ENCODE results near the gene KCMF1.

Gene KCMF1

DNA sequence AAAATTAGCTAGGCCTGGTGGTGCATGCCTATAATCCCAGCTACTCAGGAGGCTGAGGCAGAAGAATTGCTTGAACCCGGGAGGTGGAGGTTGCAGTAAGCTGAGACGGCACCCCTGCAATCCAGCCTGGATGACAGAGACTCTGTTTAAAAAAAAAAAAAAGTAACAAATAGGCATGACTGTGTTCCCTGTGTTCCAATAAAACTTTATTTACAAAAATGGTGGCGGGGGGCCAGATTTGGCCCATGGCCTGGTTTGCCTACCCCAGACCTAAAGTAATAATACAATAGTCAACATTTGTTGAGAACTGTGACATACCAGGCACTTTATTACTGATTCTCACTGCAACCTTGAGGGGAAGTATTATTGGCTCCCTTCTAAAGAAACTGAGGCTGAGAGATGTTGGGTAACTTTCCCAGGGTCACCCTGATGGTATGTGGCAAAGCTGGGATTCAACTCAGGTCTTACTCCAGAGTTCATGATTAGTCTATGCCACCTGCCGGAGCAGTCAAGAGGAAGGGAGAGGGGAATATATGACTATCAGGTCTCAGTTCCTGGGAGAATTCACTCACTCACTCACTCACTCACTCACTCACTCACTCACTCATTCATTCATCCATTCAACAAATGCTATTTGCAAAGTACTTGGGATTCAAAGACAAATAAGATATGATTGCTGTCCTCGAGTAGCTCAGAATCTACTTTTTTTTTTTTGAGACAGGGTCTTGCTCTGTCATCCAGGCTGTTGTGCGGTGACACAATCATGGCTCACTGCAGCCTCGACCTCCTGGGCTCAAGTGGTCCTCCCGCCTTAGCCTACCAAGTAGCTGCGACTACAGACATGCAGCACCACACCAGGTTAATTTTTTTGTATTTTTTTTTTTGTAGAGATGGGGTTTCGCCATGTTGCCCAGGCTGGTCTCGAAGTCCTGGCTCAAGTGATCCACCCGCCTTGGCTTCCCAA lies 14.3 kb upstream of the KCMF1 start:
- no peak for DNase-seq (ENCODE audit: low read depth, low spot score)

DNA sequence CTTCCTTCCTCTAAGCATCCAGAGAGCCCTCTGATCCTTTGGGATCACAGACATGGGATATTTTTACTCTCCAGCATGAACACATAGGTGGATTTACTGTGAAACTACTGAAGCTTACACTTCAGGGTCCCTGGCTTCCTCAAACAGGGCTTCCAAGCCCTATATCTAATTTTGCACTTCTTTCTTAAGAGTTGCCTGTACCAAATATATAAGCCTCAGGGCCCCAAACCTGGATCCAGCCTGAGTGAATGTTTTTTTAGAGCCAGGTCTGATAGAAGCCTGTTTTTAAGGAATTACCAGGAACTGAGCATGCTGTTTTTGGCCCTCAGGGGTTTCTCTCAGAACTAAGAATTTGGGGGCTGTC lies 13.2 kb upstream of the KCMF1 start:
- DNase-seq (ENCODE audit: low read depth, low spot score): no peak

DNA sequence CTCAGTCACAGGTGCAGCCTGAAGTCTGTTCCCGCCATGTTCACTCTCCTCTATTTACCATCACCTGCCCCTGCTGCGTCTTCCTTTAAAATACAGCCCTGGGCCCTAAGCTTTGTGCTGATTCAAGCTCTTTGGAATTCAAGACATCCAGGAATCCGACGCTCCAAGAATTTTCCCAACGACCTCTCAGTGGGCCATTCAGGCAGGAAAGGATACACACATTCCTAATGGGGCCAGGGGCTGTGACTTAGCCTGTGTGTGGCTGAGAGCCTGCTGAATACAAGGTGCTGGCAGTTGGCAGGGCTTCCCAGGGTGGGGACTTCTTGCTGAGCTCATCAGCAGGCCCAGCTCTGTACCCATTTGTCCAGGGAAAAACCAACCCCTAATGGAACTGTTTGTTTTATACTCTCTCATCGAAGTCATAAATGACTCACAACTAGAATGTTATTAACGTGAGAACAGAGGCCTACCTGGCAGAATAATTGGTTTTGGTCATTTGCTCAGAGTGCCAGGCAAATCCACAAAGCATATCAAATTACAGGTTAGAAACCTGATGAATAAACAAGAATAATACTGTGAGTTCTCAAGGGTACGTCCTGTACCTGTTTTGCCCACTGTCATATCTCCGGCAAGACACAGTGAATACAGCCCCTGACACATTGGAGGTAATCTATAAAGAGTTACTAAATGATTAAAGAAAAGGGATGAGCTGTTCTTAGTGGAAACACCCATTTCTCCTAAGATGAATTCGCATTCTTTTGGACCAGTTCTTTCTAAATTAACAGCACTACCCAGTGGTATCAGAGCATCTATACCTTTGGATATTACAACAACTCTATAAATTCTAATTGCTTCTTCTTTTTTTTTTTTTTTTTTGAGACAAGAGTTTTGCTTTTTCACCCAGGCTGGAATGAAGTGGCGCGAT lies 12.6 kb upstream of the KCMF1 start:
- peak; percentile 99 for DNase-seq (ENCODE audit: low read depth, low spot score)

DNA sequence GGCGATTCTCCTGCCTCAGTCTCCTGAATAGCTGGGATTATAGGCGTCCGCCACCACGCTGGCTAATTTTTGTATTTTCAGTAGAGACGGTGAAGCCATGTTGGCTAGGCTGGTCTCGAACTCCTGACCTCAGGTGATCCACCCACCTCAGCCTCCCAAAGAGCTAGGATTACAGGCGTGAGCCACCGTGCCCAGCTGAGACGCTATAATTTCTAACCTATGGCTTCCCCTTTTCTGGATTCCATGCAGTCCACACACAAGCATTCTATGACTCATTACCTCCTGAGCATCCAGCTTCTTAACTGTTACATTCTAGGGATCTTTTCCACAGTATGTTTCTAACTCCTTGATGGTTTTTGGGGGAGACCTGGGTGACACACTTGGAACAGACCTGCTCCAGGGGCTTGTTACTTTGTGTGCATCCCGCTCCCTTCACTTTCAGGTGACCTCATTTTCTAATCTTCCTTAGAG lies 11.8 kb upstream of the KCMF1 start:
- peak; percentile 52 for DNase-seq (ENCODE audit: low read depth, low spot score)

DNA sequence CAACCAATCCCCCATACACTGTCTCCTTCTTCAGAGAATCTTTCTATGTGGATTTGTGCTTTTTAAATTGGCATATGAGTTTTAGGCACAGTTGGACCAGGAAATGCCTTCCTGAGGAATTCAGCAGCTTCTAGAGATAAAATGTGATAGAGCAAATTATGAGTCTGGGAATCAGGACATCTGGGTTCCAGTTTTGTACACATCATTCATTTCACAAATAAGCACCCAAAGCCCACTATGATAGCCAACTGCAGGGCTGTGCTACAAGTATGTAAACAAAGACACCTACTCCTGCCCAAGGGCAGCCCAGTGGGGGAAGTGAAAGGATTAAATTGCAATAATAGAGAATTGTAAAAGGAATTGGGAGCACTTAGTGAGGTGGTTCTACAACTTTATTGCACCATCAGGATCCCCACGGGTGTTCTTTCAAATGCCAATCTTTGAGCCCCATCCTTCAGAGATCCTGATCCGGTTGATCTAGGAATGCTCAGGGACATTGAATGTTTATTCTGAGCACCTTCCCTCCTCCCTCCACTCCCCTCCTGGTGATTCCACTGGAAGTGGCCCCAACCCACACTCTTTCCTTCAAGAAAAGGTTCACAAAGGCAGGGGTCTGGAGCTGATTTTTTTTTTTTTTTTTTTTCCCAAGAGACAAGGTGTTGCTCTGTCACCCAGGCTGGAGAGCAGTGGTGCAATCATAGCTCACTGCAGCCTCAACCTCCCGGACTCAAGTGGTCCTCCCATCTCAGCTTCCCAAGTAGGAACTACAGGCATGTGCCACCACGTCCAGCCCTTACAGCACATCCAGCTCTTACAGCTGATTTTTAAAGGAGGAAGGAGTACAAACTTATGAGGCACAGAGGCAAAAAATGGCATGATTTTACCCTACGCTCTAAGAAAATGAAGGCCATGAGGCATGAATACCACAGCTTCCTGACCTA lies 11.1 kb upstream of the KCMF1 start:
- DNase-seq (ENCODE audit: low read depth, low spot score): peak; percentile 78

DNA sequence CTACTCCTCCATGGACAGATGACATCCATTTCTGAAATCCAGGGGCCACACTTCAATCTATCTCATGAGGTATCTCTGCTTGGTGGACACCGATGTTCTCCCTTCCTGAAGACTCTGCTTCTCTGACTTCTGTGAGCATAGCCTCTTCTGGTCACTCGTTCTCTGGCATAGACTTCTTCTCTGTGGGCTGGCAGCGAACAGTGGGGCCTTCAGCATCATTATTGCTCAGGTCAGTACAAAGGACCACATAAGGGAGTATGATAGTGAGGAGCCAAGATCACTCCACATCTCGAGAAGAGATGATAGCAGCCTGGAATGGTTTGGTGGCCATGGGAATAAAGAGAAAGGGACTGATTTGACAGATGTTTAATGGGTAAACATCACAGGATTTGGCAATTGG lies 8.0 kb upstream of the KCMF1 start:
- no peak for DNase-seq (ENCODE audit: low read depth, low spot score)

DNA sequence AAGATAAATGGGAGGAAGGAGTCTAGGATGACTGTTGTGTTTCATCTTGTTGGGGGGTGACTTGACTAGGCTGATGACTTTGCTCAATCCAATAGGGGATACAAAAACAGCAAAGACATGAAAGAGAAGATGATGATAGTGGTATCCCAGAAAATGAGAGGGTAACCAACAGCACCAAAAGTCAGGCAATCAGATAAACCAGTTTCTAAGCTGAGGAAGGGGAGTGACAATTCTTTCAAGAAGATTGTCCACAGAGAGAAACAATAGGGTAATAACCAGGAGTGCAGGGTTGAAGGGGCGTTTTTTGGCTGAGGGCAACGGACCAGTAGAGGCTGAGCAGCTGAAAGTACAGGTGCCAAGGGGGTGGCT lies 7.7 kb upstream of the KCMF1 start:
- no peak for DNase-seq (ENCODE audit: low read depth, low spot score)

DNA sequence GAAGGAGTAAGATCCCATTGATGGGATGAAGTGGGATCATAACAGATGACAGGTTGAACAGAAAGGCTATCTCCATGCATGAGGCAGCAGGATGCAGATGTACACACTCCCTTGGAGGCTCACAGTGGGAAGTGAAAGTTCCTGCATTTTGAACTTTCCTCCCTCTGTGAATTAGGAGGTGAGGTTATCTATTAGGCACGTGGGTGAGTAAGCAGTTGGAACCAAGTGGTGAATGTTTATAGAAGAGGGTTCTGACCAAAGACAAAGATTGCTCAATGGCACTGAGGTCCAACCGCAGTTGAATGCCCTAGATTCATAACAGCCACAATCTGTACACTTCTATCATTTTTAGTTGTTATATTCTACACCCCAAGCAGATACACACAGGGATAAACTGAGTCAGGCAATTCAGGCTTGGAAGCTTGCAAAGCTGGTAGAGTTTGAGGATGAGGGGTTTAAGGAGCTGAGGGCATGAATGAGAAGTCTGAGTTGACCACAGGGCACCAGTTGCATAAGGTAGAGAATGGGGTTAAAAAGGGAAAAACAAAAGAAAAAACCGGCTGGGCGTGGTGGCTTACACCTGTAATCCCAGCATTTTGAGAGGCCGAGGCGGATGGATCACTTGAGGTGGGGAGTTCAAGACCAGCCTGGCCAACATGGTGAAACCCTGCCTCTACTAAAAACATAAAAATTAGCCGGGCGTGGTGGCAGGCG lies 7.1 kb upstream of the KCMF1 start:
- no peak for DNase-seq (ENCODE audit: low read depth, low spot score)

DNA sequence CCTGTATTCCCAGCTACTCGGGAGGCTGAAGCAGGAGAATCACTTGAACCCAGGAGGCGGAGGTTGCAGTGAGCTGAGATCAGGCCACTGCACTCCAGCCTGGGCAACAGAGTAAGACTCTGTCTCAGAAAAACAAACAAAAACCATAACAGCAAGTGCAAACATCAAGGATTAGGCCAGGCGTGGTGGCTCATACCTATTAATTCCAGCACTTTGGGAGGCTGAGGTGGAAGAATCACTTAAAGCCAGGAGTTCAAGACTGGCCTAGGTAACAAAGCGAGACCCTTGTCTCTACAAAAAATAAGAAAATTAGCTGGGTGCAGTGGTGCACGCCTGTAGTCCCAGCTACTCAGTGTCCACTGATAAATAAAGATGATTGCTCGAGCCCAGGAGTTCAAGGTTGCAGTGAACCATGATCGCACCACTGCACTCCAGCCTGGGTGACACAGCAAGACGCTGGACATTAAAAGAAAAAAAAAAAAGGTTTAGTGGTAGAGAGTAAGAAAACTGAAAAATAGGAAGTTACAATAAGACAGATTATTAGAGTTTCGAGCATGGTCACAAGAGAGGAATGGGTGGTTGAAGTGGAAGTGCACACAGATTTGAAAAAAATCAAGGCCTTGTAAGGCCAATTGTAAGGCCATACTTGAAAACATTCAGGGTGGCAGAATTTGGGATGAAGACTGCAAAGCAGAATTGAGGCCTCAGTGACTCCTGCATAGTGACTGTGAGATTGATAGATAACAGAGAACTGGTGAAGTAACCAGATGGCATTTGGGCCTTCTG lies 6.4 kb upstream of the KCMF1 start:
- DNase-seq (ENCODE audit: low read depth, low spot score): no peak

DNA sequence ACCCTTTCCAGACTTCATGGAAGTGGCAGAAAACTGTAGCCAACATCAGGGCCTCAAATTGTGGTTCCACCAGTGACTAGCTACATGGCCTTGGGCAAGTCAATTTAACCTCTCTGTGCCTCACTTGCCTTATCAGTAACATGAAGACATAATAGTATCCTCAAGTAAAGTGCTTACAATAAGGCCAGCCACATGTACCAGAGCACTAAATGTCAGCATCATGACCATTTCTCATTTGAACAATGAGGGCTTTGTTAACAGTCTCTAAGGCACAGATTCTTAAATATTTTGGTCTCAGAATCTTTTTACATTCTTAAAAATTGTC lies 5.8 kb upstream of the KCMF1 start:
- no peak for DNase-seq (ENCODE audit: low read depth, low spot score)

DNA sequence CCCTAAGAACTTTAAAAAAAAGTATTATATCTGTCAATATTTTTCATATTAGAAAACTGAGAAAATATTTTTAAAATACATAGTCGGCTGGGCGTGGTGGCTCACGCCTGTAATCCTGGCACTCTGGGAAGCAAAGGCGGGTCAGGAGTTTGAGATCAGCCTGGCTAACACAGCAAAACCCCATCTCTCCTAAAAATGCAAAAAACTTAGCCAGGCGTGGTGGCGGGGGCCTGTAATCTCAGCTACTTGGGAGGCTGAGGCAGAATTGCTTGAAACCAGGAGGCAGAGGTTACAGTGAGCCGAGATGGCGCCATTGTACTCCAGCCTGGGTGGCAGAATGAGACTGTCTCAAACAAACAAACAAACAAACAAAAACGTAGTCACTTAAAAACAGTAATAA lies 5.1 kb upstream of the KCMF1 start:
- DNase-seq (ENCODE audit: low read depth, low spot score): no peak

DNA sequence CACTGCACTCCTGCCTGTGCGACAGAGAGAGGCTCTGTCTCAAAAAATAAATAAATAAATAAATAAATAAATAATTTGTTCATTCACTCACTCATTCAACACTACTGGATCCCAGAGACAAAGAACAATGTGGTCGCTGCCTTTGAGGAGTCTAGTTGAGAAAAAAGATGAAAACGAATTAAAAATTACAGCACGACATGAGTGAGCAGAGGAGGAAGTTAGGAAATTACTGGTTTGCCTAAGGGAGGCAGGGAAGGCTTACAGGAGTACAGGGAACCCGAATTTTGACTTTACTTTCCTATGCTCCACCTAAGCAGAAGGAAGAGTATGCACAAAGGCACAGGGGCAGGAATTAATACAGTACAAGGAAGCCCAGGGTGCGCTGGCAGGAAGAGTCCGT lies 4.2 kb upstream of the KCMF1 start:
- no peak for DNase-seq (ENCODE audit: low read depth, low spot score)

DNA sequence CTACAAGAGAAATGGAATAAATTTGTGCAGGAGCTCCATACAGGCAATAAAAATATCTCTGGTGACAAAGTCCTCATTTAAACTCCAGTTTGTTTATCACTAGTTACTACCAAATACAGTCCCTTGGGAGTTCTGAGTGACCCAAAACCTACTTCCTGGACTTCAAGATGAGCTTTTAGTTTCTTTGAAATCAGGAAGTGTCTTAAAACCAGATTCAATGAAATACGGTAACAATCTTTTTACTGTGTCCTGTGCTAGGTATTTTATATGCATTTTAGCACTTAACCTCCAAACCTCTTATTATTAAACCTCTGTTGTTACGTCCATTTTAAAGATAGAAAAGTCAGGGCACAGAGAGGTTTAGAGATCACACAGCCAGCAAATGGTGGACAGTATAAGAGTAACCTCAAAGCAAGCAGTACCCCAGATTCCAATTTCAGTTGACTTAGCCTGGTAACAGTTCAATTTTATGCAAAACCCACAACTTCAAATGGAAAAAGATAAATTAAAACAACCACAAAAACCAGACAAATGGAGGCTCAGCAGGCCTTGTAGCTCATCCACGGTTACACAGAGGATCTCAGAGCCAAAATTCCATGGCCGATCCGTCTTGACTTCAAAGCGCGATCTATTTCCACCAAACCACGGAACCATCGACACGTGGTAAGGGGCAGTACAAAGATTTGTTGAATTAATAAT lies 1.3 kb upstream of the KCMF1 start:
- DNase-seq (ENCODE audit: low read depth, low spot score): no peak

DNA sequence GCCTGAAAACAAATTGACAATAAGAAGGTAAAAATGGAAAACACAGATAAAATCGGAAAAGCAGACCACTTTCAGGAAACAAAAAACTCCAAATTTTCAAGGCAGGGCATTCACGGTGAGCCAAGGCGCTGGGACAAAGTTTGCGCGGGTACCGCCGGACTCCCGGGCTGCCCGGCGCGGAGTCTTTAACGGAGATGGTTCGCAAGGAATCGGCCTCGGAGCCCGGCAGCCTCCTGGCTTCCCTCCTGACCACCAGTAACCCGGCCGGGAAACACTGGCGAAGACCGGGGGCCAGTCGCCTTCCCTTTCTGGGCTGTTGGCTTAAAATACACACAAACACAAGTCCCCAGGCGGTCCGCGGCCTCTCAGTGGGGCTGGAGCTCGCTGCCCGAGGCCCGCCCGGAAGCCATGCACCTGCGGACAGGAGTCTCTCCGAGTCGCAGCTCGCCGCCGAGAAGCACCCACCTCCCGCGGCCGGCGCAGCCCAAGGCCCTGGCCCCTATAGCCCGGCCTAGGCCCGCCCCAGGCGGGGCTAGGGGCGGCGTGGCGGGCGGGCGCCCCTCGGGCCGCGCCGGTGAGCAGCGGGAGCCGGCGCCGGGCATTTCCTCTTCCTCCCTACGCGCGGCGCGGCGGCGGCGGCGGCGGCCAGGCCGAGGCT lies 622 bp upstream of the KCMF1 start:
- peak; percentile 82 for DNase-seq (ENCODE audit: low read depth, low spot score)

DNA sequence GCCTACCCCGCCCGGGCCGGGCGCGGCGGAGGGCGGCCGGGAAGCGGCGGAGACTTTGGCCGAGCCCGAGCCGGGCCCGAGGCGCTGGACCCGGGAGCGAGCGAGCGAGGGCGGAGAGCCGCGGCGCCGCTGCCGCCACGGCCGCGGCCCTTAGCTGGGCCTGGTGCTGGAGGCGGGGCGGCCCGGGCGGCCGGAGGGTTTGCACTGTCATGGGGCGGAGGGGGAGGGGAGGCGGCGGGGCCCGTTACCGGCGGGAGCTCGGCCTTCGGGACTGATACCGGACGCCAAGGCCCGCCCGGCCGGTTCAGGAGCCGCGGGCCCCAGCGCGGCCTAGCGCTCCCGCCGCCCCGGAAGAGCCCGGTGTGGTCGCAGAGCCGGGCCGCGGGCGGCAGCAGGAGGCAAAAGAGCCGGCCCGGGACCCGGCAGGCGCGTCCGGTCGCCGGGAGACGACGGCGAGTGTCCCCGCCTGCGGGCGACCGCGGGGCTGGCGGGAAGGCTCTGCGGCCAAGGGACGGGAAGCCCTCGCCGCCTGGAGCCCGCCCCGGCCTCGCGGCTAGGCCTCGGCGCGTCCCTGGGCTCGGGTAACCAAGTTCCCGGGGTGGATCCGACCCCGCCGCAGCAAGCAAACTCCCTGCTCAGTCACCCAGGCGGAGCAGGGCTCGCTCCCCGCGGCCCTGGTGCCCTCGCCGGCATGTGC lies 697 bp downstream of the KCMF1 start:
- DNase-seq (ENCODE audit: low read depth, low spot score): peak; percentile 51

DNA sequence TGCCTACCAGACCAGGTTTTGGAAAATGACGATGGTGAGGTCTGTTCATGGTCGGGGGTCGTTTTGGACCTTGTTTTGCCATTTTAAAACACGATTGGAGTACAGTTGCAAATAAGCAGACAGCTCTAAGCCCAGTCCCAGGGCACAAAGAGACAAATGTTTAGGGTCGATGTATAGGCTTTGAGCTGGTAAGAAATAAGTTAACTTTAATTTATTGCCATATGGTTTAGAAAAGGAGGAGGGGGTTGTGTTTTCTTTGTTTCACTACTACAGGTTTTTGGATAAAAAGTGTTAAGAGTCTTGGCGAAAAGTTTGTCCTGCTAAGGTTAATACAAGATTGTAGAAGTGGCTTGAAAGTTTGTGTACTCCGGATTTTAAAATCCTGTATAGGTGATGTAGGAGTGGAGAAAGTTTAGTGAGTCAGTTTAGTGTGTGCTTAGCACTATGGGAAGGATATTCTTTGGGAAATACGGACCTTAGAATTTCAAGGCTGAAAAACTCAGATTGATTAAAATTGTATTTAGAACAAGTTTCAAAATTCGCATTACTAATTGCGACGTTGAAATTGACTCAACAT lies 1.3 kb downstream of the KCMF1 start:
- no peak for DNase-seq (ENCODE audit: low read depth, low spot score)

DNA sequence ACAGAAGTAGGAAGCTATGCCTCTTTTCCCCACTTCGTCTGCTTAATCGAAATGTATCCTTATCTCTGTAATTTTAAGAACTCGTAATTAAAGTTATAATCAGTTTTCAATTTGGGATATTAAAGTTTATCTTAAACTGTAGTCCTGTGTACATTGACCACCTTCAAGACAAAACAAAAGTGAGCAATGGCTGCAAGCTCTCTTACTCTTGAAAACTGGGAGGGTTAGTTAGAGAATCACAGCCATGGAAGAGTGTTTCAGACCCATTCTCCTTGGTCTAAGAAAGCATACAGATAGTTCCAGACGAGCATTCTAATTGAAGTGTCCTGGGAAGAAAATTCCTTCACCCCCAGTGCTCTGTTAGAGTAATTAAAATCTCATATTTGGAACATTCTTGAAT lies 2.0 kb downstream of the KCMF1 start:
- DNase-seq (ENCODE audit: low read depth, low spot score): no peak
